Measurements from ENCODE around the gene PCIF1.

- TF ChIP-seq CTCF (IDR thresholded peaks at IDR 0.05; ENCODE audit: poor library complexity) = no peak
- TF ChIP-seq EZH2 (IDR thresholded peaks at IDR 0.05; ENCODE audit: borderline replicate concordance) = no peak
Observed at GRCh38 chr20:45921337-45922189, 12.9 kb upstream of the PCIF1 start.
